ENCODE measurements around the gene ZP1. TPM values are rescaled to one million over a fixed set of nuclear protein-coding genes. Genes with fewer than 3 reads are reported as not detected.

The ZP1 gene
- total and polyA plus RNA-seq, 2 of the 8 experiments (the other 6 are each of a cell fraction or from before 2014, with no cell fraction given): not detected

DNA sequence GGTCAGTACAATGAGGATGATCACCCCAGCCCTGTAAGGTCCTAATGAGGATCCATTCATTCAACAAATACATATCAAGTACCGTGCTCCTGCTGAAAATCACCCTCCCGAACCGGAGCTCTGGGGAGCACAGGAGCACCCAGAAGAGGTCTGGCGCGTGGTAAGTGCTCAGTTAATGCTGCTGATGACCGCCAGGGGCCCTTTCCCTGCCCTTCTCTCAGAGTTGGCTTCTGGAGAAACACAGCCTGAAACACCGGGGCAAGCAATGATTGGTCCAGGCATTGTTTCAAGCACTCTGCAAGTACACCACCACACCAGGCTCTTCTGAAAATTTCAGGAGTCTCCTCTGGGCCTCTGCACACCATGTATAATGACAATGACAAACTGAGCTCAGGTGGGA, 29.2 kb upstream of the ZP1 start (continued):
- TF ChIP-seq, protein P1, sequence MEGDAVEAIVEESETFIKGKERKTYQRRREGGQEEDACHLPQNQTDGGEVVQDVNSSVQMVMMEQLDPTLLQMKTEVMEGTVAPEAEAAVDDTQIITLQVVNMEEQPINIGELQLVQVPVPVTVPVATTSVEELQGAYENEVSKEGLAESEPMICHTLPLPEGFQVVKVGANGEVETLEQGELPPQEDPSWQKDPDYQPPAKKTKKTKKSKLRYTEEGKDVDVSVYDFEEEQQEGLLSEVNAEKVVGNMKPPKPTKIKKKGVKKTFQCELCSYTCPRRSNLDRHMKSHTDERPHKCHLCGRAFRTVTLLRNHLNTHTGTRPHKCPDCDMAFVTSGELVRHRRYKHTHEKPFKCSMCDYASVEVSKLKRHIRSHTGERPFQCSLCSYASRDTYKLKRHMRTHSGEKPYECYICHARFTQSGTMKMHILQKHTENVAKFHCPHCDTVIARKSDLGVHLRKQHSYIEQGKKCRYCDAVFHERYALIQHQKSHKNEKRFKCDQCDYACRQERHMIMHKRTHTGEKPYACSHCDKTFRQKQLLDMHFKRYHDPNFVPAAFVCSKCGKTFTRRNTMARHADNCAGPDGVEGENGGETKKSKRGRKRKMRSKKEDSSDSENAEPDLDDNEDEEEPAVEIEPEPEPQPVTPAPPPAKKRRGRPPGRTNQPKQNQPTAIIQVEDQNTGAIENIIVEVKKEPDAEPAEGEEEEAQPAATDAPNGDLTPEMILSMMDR (IDR thresholded peaks at IDR 0.05; ENCODE audit: control extremely low read depth in 1 of 3, insufficient read depth in 1 of 3, low read depth in 1 of 3, low read length in 3 of 3): peak; percentile 58 to 76 (median 60)
- no peak for TF ChIP-seq TCF12 (IDR thresholded peaks at IDR 0.05; ENCODE audit: low read depth, low read length)
- no peak for TF ChIP-seq RFX5 (IDR thresholded peaks at IDR 0.05; ENCODE audit: borderline replicate concordance, low read depth, low read length)
